Karpas-422 (cell line): ENCODE data around the gene GPR26. TPM values are rescaled to one million over a fixed set of nuclear protein-coding genes. Genes with fewer than 3 reads are reported as not detected.

Experiments
- DNase-seq: peaks from one replicate; pipeline ENCODE4 v3.0.0-alpha.2; 2015
- H2AFZ ChIP-seq: fragments of 200-600 bp; sonication (generic); 2 replicates; pipeline ENCODE4 v1.6.1; 2014; ENCODE audit warnings: antibody characterized with exemption, low read length, mixed read lengths
- H3K27ac ChIP-seq: fragments of 200-600 bp; sonication (generic); 2 replicates; pipeline ENCODE4 v1.5.1; 2014; ENCODE audit warnings: mild to moderate bottlenecking, low read length, moderate library complexity
- H3K27me3 ChIP-seq: fragments of 200-600 bp; sonication (generic); 2 replicates; pipeline ENCODE4 v1.6.1; 2014; ENCODE audit warnings: low read length, mixed read lengths
- H3K36me3 ChIP-seq: fragments of 200-600 bp; sonication (generic); 2 replicates; pipeline ENCODE4 v1.6.1; 2014; ENCODE audit warnings: low read length, mixed read lengths; ENCODE audit not compliant: insufficient read depth
- H3K4me1 ChIP-seq: fragments of 200-600 bp; sonication (generic); 2 replicates; pipeline ENCODE4 v1.6.1; 2014; ENCODE audit warnings: mild to moderate bottlenecking, low read length, mixed read lengths
- H3K4me2 ChIP-seq: fragments of 200-600 bp; sonication (generic); 2 replicates; pipeline ENCODE4 v1.6.1; 2014; ENCODE audit warnings: low read length, low read depth, mild to moderate bottlenecking; ENCODE audit not compliant: poor library complexity, severe bottlenecking
- H3K4me3 ChIP-seq: fragments of 200-600 bp; sonication (generic); 2 replicates; pipeline ENCODE4 v1.5.1; 2014; ENCODE audit warnings: mild to moderate bottlenecking, antibody characterized with exemption, low read length, mixed read lengths
- H3K79me2 ChIP-seq: fragments of 200-600 bp; sonication (generic); 2 replicates; pipeline ENCODE4 v1.6.1; 2014; ENCODE audit warnings: mild to moderate bottlenecking, low read length, mixed read lengths
- H3K9ac ChIP-seq: fragments of 200-600 bp; sonication (generic); 2 replicates; pipeline ENCODE4 v1.6.0; 2014; ENCODE audit warnings: low read length
- H3K9me2 ChIP-seq: fragments of 200-600 bp; sonication (generic), shearing (Covaris generic); replicated peaks from 2 replicates; pipeline ENCODE4 v1.6.0; 2014; ENCODE audit warnings: mild to moderate bottlenecking, low read length, moderate library complexity; ENCODE audit not compliant: insufficient read depth
- H3K9me3 ChIP-seq: fragments of 300-700, 200-600 bp; sonication (generic); 2 replicates; pipeline ENCODE4 v1.6.1; 2014; ENCODE audit warnings: low read length, mixed read lengths
- H4K20me1 ChIP-seq: fragments of 200-600 bp; sonication (generic); 2 replicates; pipeline ENCODE4 v1.6.1; 2014; ENCODE audit warnings: mild to moderate bottlenecking, antibody characterized with exemption, low read length, low read depth; ENCODE audit not compliant: insufficient read depth
- total RNA-seq: library from RNA; depleted of rRNA; stranded (reverse); fragments of >200 nt; shearing (Covaris generic); gene quantifications from 2 replicates; pipeline ENCODE4 v1.2.3, GENCODE V29; 2014; ENCODE audit warnings: low replicate concordance; rRNA removed

GPR26 gene, protein sequence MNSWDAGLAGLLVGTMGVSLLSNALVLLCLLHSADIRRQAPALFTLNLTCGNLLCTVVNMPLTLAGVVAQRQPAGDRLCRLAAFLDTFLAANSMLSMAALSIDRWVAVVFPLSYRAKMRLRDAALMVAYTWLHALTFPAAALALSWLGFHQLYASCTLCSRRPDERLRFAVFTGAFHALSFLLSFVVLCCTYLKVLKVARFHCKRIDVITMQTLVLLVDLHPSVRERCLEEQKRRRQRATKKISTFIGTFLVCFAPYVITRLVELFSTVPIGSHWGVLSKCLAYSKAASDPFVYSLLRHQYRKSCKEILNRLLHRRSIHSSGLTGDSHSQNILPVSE
- not detected in 2 replicates for total RNA-seq

DNA sequence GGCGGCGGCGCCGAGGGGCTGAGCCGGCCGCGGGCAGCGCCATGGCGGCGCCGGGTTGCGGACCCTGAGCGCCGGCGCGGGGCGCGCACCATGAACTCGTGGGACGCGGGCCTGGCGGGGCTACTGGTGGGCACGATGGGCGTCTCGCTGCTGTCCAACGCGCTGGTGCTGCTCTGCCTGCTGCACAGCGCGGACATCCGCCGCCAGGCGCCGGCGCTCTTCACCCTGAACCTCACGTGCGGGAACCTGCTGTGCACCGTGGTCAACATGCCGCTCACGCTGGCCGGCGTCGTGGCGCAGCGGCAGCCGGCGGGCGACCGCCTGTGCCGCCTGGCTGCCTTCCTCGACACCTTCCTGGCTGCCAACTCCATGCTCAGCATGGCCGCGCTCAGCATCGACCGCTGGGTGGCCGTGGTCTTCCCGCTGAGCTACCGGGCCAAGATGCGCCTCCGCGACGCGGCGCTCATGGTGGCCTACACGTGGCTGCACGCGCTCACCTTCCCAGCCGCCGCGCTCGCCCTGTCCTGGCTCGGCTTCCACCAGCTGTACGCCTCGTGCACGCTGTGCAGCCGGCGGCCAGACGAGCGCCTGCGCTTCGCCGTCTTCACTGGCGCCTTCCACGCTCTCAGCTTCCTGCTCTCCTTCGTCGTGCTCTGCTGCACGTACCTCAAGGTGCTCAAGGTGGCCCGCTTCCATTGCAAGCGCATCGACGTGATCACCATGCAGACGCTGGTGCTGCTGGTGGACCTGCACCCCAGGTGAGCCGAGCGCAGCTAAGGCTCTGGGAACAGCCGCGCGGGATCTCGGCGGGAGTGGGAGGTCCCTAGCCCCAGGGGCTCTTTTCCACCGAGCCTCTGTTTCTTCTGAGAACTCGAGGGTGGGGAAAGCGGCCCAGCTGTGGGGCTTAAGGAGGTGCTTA lies at the start of gene GPR26:
GPR26 (plus strand) TSS at position 38 of the 919 bp plus-strand sequence; CDS start at position 91, 53 bp downstream.
- H3K27me3 ChIP-seq, result no peaks in the 10 kb centered on the region
- H3K4me2 ChIP-seq, result no peak within 1 kb of the TSS
- DNase-seq, result no peak
- H3K36me3 ChIP-seq, result no peaks in the 10 kb centered on the region
- H3K4me1 ChIP-seq, result no peaks in the 10 kb centered on the region
- no peaks in the 10 kb centered on the region for H3K9me3 ChIP-seq
- no peak within 1 kb of the TSS for H3K4me3 ChIP-seq
- no peaks in the 10 kb centered on the region for H4K20me1 ChIP-seq
- no peaks in the 10 kb centered on the region for H3K9me2 ChIP-seq
- H3K79me2 ChIP-seq, result no peaks in the 10 kb centered on the region
- H3K9ac ChIP-seq, result no peak within 1 kb of the TSS
- no peak within 1 kb of the TSS for H2AFZ ChIP-seq
- no peak within 1 kb of the TSS for H3K27ac ChIP-seq

DNA sequence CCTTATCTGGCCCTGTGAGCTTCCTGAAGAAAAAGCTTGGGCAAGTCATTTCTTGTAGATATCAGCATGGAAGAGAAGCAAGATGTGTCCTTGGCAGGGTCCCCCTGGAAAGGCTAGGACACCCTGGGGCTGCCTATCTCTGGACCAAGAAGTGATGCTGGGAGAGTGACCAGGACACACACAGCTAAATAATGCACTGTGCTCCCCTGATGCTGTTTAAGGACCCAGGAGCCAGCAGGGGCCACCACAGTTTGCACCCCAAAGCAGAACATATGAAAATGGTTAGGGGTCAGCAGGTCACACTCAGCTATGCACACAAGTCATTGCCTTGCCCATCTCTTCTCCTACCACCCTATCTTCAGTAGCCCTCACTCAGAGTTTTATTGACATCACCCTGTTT lies 47.9 kb upstream of the GPR26 start:
- H4K20me1 ChIP-seq, result no peaks in the 10 kb centered on the region
- no peaks in the 10 kb centered on the region for H3K4me1 ChIP-seq
- no peaks in the 10 kb centered on the region for H3K27me3 ChIP-seq

DNA sequence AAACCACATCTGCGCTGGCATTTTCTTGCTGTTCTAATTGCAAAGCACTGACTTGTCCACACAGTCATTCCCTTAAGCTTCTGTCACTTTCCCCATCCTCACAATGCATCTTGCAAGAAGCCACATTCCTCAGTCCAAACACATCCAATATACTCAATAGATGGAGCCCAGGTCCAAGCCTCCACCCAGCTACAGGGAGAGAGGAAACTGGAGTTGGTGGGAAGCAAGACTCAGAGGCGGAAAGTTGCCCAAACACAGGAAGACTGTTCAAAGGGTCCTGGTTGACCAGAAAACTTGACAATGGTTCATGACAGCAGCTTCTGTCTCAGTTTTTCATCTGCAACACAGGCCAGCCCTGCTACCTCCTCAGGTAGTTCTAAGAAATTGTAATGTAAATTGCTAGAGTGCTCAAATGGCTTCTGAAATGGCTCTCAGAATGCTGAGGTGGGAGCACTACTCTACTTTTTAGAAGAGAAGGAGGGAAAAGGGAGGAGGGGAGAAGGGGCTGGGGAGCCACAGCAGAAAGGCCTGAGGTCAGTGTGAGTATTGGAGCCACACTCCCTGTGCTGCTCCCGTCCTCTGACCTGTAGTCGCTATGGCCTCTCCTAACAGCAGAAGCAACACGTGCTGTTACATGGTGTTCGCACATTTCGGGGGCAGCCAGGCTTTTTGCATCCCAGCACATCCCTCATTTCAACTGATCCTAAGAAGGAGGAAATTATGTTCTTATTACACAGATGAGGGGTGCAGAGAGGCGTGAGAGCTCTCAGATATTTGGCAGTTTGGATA lies 46.9 kb upstream of the GPR26 start:
- Histone ChIP-seq H3K27ac (no peak overlapping the region), H3K79me2 (no peaks in the 10 kb centered on the region)
- DNase-seq, result no peak

More for the DNA sequence above, 47.9 kb upstream of the GPR26 start:
- no peak overlapping the region for H3K9ac ChIP-seq
- no peaks in the 10 kb centered on the region for H3K9me2 ChIP-seq
- H2AFZ ChIP-seq, result no peak overlapping the region
- DNase-seq, result no peak
- no peak overlapping the region for H3K4me3 ChIP-seq
- H3K9me3 ChIP-seq, result no peaks in the 10 kb centered on the region
- no peaks in the 10 kb centered on the region for H3K36me3 ChIP-seq
- no peak overlapping the region for H3K4me2 ChIP-seq
- no peaks in the 10 kb centered on the region for H3K79me2 ChIP-seq
- H3K27ac ChIP-seq, result no peak overlapping the region

DNA sequence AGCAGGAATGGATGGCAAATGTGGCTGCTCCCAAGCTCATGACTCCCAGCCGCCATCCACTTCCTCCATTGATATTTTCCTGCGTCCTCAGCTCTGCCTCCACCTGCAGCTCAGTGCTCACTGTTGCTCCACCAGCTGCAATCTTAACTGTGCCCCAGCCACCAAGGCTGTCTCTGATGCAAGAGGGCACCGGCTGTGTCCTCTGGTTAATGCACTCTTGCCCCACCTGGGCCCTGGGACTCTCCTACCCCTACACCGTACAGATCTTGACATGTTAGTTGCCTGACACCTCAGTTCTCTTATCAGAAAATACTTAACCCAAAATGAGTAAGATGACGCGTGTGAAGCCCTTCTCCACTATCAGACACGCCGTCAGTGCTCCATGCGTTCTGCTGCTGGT lies 45.5 kb upstream of the GPR26 start:
- Histone ChIP-seq H3K9ac (no peak overlapping the region), H3K4me2 (no peak overlapping the region), H3K27me3 (no peaks in the 10 kb centered on the region), H3K36me3 (no peaks in the 10 kb centered on the region), H3K79me2 (no peaks in the 10 kb centered on the region), H2AFZ (no peak overlapping the region), H3K4me1 (no peaks in the 10 kb centered on the region), H3K9me3 (no peaks in the 10 kb centered on the region), H3K27ac (no peak overlapping the region), H3K9me2 (no peaks in the 10 kb centered on the region), H3K4me3 (no peak overlapping the region), H4K20me1 (no peaks in the 10 kb centered on the region)
- no peak for DNase-seq

More for the DNA sequence above, 46.9 kb upstream of the GPR26 start:
- no peaks in the 10 kb centered on the region for H3K27me3 ChIP-seq
- H3K4me3 ChIP-seq, result no peak overlapping the region
- no peaks in the 10 kb centered on the region for H3K4me1 ChIP-seq
- H3K9me3 ChIP-seq, result no peaks in the 10 kb centered on the region
- H3K9ac ChIP-seq, result no peak overlapping the region
- H4K20me1 ChIP-seq, result no peaks in the 10 kb centered on the region
- no peak overlapping the region for H2AFZ ChIP-seq
- no peak overlapping the region for H3K4me2 ChIP-seq
- no peaks in the 10 kb centered on the region for H3K9me2 ChIP-seq
- H3K36me3 ChIP-seq, result no peaks in the 10 kb centered on the region

DNA sequence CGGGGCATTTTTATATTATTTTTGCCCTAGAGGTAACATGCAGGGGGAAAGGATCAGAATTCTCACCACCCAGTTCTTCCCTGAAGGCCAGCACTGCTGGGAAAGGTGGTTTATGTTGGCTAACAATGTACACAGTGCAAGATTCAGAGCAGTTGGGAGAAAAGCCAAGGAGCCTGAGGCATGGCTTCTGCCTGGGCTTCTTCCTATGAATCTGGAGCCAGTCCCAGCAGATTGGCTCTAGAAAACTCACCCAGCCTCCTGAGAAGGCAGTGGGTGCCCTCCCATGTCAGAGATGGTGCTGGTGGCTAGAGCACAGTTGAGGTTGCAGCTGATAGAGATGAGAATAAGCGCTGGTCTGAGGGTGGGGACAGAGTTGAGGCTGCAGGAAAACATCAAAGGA lies 44.7 kb upstream of the GPR26 start:
- Histone ChIP-seq H3K4me1 (no peaks in the 10 kb centered on the region), H3K79me2 (no peaks in the 10 kb centered on the region), H3K27me3 (no peaks in the 10 kb centered on the region), H3K9ac (no peak overlapping the region), H3K9me3 (no peaks in the 10 kb centered on the region), H3K36me3 (no peaks in the 10 kb centered on the region), H3K9me2 (no peaks in the 10 kb centered on the region), H3K27ac (no peak overlapping the region), H3K4me2 (no peak overlapping the region), H4K20me1 (no peaks in the 10 kb centered on the region), H3K4me3 (no peak overlapping the region), H2AFZ (no peak overlapping the region)
- no peak for DNase-seq

DNA sequence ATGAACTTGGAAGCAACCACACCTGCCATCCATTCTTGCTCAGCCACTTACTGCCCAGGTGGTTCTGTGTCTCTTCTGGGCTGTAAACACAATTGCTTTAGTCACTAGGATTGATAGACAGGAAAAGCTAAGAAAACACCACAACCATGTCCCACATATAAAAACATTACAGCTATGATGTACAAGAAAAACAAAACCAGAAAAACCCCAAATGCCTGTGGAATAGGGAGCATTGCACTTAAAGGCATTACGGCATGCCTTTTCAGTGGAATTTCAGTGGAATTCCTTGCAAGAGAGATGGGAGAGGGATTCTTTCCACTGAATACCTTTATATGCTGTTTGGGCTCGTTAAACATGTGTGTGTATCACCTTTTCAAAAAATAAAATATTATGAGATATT lies 44.2 kb upstream of the GPR26 start:
- H3K4me1 ChIP-seq, result no peaks in the 10 kb centered on the region
- no peaks in the 10 kb centered on the region for H3K9me3 ChIP-seq
- no peak overlapping the region for H3K4me2 ChIP-seq

DNA sequence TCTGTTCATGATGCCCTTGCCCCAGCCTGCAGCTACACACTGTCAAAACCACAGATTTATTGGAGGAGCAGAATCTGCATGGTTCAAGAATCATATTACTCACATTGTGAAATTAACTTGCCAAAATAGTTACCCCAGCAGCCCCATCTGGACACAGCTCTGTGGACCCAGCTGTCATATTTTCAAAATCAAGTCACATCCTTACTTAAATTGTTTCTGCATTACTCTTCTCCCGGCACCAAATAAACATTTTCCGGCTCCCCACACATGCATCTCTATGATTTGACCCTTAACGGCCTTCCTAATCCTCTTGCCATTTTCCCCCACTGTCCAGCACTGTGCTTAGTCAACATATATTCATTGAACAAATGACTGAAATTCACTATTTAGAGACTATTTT lies 43.8 kb upstream of the GPR26 start:
- Histone ChIP-seq H3K4me1 (no peaks in the 10 kb centered on the region), H4K20me1 (no peaks in the 10 kb centered on the region)

More for the DNA sequence above, 44.2 kb upstream of the GPR26 start:
- Histone ChIP-seq H3K9ac (no peak overlapping the region), H3K27me3 (no peaks in the 10 kb centered on the region), H4K20me1 (no peaks in the 10 kb centered on the region), H3K36me3 (no peaks in the 10 kb centered on the region), H2AFZ (no peak overlapping the region), H3K27ac (no peak overlapping the region), H3K4me3 (no peak overlapping the region), H3K79me2 (no peaks in the 10 kb centered on the region), H3K9me2 (no peaks in the 10 kb centered on the region)
- no peak for DNase-seq

More for the DNA sequence above, 43.8 kb upstream of the GPR26 start:
- H3K9me3 ChIP-seq, result no peaks in the 10 kb centered on the region
- no peaks in the 10 kb centered on the region for H3K27me3 ChIP-seq
- no peaks in the 10 kb centered on the region for H3K9me2 ChIP-seq
- no peak overlapping the region for H2AFZ ChIP-seq
- no peaks in the 10 kb centered on the region for H3K79me2 ChIP-seq
- no peak for DNase-seq
- H3K4me3 ChIP-seq, result no peak overlapping the region
- H3K9ac ChIP-seq, result no peak overlapping the region
- no peak overlapping the region for H3K27ac ChIP-seq
- H3K4me2 ChIP-seq, result no peak overlapping the region
- H3K36me3 ChIP-seq, result no peaks in the 10 kb centered on the region
